SK-N-SH (cell line): ENCODE results near the gene TRAK1. TPM values are rescaled to one million over a fixed set of nuclear protein-coding genes. Genes with fewer than 3 reads are reported as not detected.

Source experiments
- CTCF ChIA-PET: fragments of 300-600, 350-600 bp; formaldehyde crosslinking; extraction: SDS; loops from one replicate; lab custom pipeline; 2021; lab: Yijun Ruan, JAX
- POLR2A ChIA-PET: fragments of 350-600 bp; sonication (Branson Sonifier 250); formaldehyde crosslinking; extraction: SDS; loops from one replicate; lab custom pipeline; 2020; ENCODE audit warnings: antibody characterized with exemption, inconsistent platforms; lab: Yijun Ruan, JAX
- DNase-seq: peaks from one replicate; pipeline ENCODE4 v3.0.0; 2012
- H2AFZ ChIP-seq: fragments of 200-600 bp; sonication (generic); 2 replicates; pipeline ENCODE4 v1.8.1; 2016; ENCODE audit warnings: antibody characterized with exemption, mild to moderate bottlenecking, low read depth
- H3F3A ChIP-seq: fragments of 200-600 bp; sonication (generic); replicated peaks from 2 replicates; pipeline ENCODE3; 2016; ENCODE audit warnings: antibody characterized with exemption, mild to moderate bottlenecking; ENCODE audit not compliant: insufficient read depth
- H3K27ac ChIP-seq, 2 experiments: fragments of 200-500 bp in 1 of 2; fragments of 200-600 bp in 1 of 2; sonication (Bioruptor generic) in 1 of 2; sonication (generic), shearing (Covaris generic) in 1 of 2; 2 replicates each; pipeline versions ENCODE4 v1.5.1 to v1.6.1; 2014 to 2016; ENCODE audit warnings: low read depth in 2 of 2, inconsistent platforms in 1 of 2, low read length in 1 of 2, mild to moderate bottlenecking in 1 of 2, mixed read lengths in 1 of 2
- H3K27me3 ChIP-seq: fragments of 200-600 bp; sonication (generic), shearing (Covaris generic); 2 replicates; pipeline ENCODE4 v1.6.1; 2016; ENCODE audit warnings: mixed run types; ENCODE audit not compliant: insufficient read depth
- H3K36me3 ChIP-seq, 2 experiments: fragments of 200-500 bp in 1 of 2; fragments of 200-600 bp in 1 of 2; sonication (Bioruptor generic) in 1 of 2; sonication (generic) in 1 of 2; replicated peaks in 1 of 2; 2 replicates each; pipeline versions ENCODE3 to v1.5.1; 2014 to 2016; ENCODE audit warnings: low read length in 1 of 2, mild to moderate bottlenecking in 1 of 2; ENCODE audit not compliant: insufficient read depth in 2 of 2, control insufficient read depth in 1 of 2
- H3K4me1 ChIP-seq, 2 experiments: fragments of 200-500 bp in 1 of 2; fragments of 200-600 bp in 1 of 2; sonication (Bioruptor generic) in 1 of 2; sonication (generic), shearing (Covaris generic) in 1 of 2; 2 replicates each; pipeline versions ENCODE4 v1.5.1 to v1.6.1; 2014 to 2016; ENCODE audit warnings: low read depth in 1 of 2, low read length in 1 of 2, mixed run types in 1 of 2; ENCODE audit not compliant: insufficient read depth in 2 of 2, control insufficient read depth in 1 of 2
- H3K4me2 ChIP-seq: fragments of 200-600 bp; sonication (generic), shearing (Covaris generic); 2 replicates; pipeline ENCODE4 v1.6.1; 2017; ENCODE audit warnings: mixed run types
- H3K4me3 ChIP-seq, 2 experiments: fragments of 200-500 bp in 1 of 2; fragments of 200-600 bp in 1 of 2; sonication (Bioruptor generic) in 1 of 2; sonication (generic), shearing (Covaris generic) in 1 of 2; 2 replicates each; pipeline versions ENCODE4 v1.5.1 to v1.8.1; 2014 to 2016; ENCODE audit warnings: low read depth in 2 of 2, inconsistent platforms in 1 of 2, low read length in 1 of 2, mild to moderate bottlenecking in 1 of 2, mixed read lengths in 1 of 2, moderate library complexity in 1 of 2
- H3K79me2 ChIP-seq: fragments of 200-600 bp; sonication (generic); 2 replicates; pipeline ENCODE4 v1.8.1; 2017; ENCODE audit warnings: mild to moderate bottlenecking; ENCODE audit not compliant: insufficient read depth
- H3K9ac ChIP-seq: fragments of 200-600 bp; sonication (generic); 2 replicates; pipeline ENCODE4 v1.6.1; 2017; ENCODE audit warnings: mixed run types
- H3K9me2 ChIP-seq: fragments of 200-600 bp; sonication (generic); 2 replicates; pipeline ENCODE4 v1.6.1; 2017; ENCODE audit warnings: mixed run types
- H3K9me3 ChIP-seq: fragments of 200-600 bp; sonication (generic); 2 replicates; pipeline ENCODE4 v1.6.1; 2017; ENCODE audit warnings: mixed run types, mild to moderate bottlenecking, moderate library complexity
- H4K20me1 ChIP-seq: fragments of 200-600 bp; sonication (generic); 2 replicates; pipeline ENCODE4 v1.6.1; 2017; ENCODE audit warnings: mild to moderate bottlenecking, mixed run types; ENCODE audit not compliant: insufficient read depth
- CHD2 ChIP-seq: fragments of 150-350 bp; IDR thresholded peaks from 2 replicates; pipeline ENCODE4 v1.6.1; 2018; ENCODE audit warnings: low read length; ENCODE audit not compliant: partially characterized antibody
- CTCF ChIP-seq: fragments of 200-600 bp; sonication (generic); IDR thresholded peaks from 2 replicates; pipeline ENCODE4 v1.6.1; 2017; ENCODE audit warnings: antibody characterized with exemption, mild to moderate bottlenecking, moderate library complexity
- ELF1 ChIP-seq: IDR thresholded peaks from 2 replicates; pipeline ENCODE4 v1.4.0; 2012
- EZH2phosphoT487 ChIP-seq: fragments of 200-600 bp; sonication (generic); IDR thresholded peaks from 2 replicates; pipeline ENCODE4 v1.6.1; 2017; ENCODE audit warnings: low read depth, mixed run types, mild to moderate bottlenecking, antibody characterized with exemption, moderate library complexity, borderline replicate concordance
- FOSL2 ChIP-seq: IDR thresholded peaks from 2 replicates; pipeline ENCODE4 v1.4.0; 2012; ENCODE audit warnings: low read depth, mild to moderate bottlenecking, moderate library complexity, borderline replicate concordance
- FOXJ3 ChIP-seq: sonication (generic); formaldehyde crosslinking; IDR thresholded peaks from 2 replicates; pipeline ENCODE4 v1.5.1; 2020; ENCODE audit warnings: mild to moderate bottlenecking, missing genetic modification reagents
- GATA2 ChIP-seq: sonication (generic); formaldehyde crosslinking; IDR thresholded peaks from 2 replicates; pipeline ENCODE4 v1.5.0; 2020; ENCODE audit warnings: mild to moderate bottlenecking, missing genetic modification reagents
- JUND ChIP-seq: IDR thresholded peaks from 2 replicates; pipeline ENCODE4 v1.4.0; 2012
- MAX ChIP-seq: IDR thresholded peaks from 2 replicates; pipeline ENCODE4 v1.4.0; 2012; ENCODE audit warnings: low read depth
- MXI1 ChIP-seq: IDR thresholded peaks from 2 replicates; pipeline ENCODE4 v1.6.1; 2012; ENCODE audit warnings: mild to moderate bottlenecking, low read depth, low read length, improper control_type of control experiment
- NFIC ChIP-seq: IDR thresholded peaks from 2 replicates; pipeline ENCODE4 v1.4.0; 2012; ENCODE audit warnings: borderline replicate concordance
- POLR2AphosphoS5 ChIP-seq: IDR thresholded peaks from 2 replicates; pipeline ENCODE4 v1.6.1; 2012; ENCODE audit warnings: low read depth, low read length
- RCOR1 ChIP-seq: fragments of 150-350 bp; IDR thresholded peaks from 2 replicates; pipeline ENCODE4 v1.6.1; 2017; ENCODE audit warnings: antibody characterized with exemption, low read length
- SIN3A ChIP-seq: IDR thresholded peaks from 2 replicates; pipeline ENCODE4 v1.6.1; 2012; ENCODE audit warnings: low read depth, mild to moderate bottlenecking, low read length, moderate library complexity, borderline replicate concordance
- SMC3 ChIP-seq: IDR thresholded peaks from 2 replicates; pipeline ENCODE4 v1.6.1; 2012; ENCODE audit warnings: low read depth, low read length, improper control_type of control experiment
- TCF12 ChIP-seq: IDR thresholded peaks from 2 replicates; pipeline ENCODE4 v1.4.0; 2012
- TEAD4 ChIP-seq: IDR thresholded peaks from 2 replicates; pipeline ENCODE4 v1.4.0; 2012; ENCODE audit warnings: mild to moderate bottlenecking, borderline replicate concordance; ENCODE audit not compliant: insufficient read depth
- YY1 ChIP-seq: IDR thresholded peaks from 2 replicates; pipeline ENCODE4 v1.4.0; 2012; ENCODE audit warnings: low read depth, mild to moderate bottlenecking
- ZBTB33 ChIP-seq: IDR thresholded peaks from 2 replicates; pipeline ENCODE4 v1.4.0; 2012; ENCODE audit warnings: low read depth, borderline replicate concordance
- WGBS: methylation state at CpG from one replicate; pipeline ENCODE4 v1.1.6; 2017; ENCODE audit warnings: low lambda C conversion rate; 5-methylcytosine and 5-hydroxymethylcytosine counted together
- polyA plus RNA-seq, 3 experiments: library from polyadenylated mRNA; depleted of rRNA; stranded (reverse); fragments of >200 nt; gene quantifications; 2 replicates each; pipeline ENCODE4 v1.2.3, GENCODE V29; 2012

The TRAK1 gene
- polyA plus RNA-seq, 1 of the 3 experiments (the other 2 are of a cell fraction): 12.5 TPM

GRCh38 chr3:42189001-42189460 lies 97.9 kb downstream of the TRAK1 start:
- Histone ChIP-seq H2AFZ (no peak overlapping the region), H3K79me2 (no peaks in the 10 kb centered on the region), H3K27ac (no peak overlapping the region), H3K4me1 (peaks cover 0 to 2% of the 10 kb centered on the region in 2 experiments; a peak in 1 of 4 replicates), H3K4me2 (no peak overlapping the region), H3K27me3 (no peaks in the 10 kb centered on the region), H3K9me2 (no peaks in the 10 kb centered on the region), H3K9ac (no peak overlapping the region), H3K4me3 (no peak overlapping the region), H3K36me3 (peaks cover 0 to 12% of the 10 kb centered on the region in 2 experiments), H3K9me3 (no peaks in the 10 kb centered on the region), H3F3A (peaks cover 3% of the 10 kb centered on the region), H4K20me1 (0 out of 2 replicates have a peak, but pooled peaks cover 5% of the 10 kb centered on the region)
- ChIA-PET CTCF (interaction anchor here (1.2 to 16.9 kb wide), 3 partner anchors 10 to 70 kb away, joined by 3 to 261 read pairs (median 70); no protein-coding TSS in a partner anchor), POLR2A (no interaction called here)
- TF ChIP-seq TCF12: no peak
- no peak for TF ChIP-seq TEAD4
- no peak for TF ChIP-seq GATA2
- no peak for TF ChIP-seq FOXJ3
- TF ChIP-seq CHD2: no peak
- TF ChIP-seq JUND: no peak
- TF ChIP-seq MAX: no peak
- TF ChIP-seq EZH2phosphoT487: no peak
- TF ChIP-seq ZBTB33: no peak
- TF ChIP-seq POLR2AphosphoS5: no peak
- no peak for TF ChIP-seq SMC3
- TF ChIP-seq FOSL2: no peak
- no peak for TF ChIP-seq ELF1
- no peak for TF ChIP-seq NFIC
- TF ChIP-seq MXI1: no peak
- no peak for TF ChIP-seq RCOR1
- TF ChIP-seq SIN3A: no peak
- no peak for TF ChIP-seq YY1
- no peak for TF ChIP-seq CTCF
- DNase-seq: no peak
- WGBS: 94% methylated on average over 4 of the region's 6 CpGs
